Subcutaneous adipose tissue (tissue), 4 donors: ENCODE measurements around the gene DDN. TPM values are rescaled to one million over a fixed set of nuclear protein-coding genes. Genes with fewer than 3 reads are reported as not detected.

ENCODE experiments used
- total RNA-seq, 4 donors: library from RNA; depleted of rRNA; stranded (reverse); fragments of >200 nt; gene quantifications; one replicate each; pipeline ENCODE4 v1.1.0, GENCODE V29; 2016
- TF ChIP-seq, protein P1 (sequence below): fragments of 450-650 bp; IDR thresholded peaks from one replicate; pipeline ENCODE4 v1.5.1; 2016; ENCODE audit warnings: low read depth, mild to moderate bottlenecking, control low read depth, antibody characterized with exemption, moderate library complexity

The DDN gene
- total RNA-seq, 4 donors from 2014 or later, result not detected

DNA sequence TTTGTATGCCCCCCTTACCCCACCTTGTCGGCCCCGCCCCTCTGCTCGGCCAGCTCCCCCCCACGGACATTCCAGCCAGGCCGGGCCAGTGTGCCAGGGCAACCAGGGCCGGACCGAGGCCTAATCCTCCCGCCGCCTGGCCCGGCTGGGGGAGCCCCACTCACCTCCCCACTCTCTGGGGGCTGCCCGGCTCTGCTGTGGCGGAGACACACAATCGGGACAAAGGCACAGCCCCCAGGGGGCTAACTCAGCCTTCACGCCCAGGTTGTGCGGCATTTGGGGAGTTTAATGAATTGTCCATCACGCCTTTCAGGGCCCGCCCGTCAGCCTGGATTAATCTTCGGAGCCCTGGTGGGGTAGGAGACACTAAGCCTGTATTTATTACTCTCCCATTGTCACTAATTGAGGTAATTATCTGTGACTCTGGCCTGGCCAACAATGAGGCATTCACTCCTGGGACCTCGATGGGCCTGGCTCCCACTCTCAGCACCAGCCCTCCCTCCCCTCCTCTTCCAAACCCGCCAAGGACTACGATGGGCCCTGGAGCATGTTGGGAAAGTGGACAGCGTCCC is 12.4 kb downstream of the DDN start:
- TF ChIP-seq, protein P1, sequence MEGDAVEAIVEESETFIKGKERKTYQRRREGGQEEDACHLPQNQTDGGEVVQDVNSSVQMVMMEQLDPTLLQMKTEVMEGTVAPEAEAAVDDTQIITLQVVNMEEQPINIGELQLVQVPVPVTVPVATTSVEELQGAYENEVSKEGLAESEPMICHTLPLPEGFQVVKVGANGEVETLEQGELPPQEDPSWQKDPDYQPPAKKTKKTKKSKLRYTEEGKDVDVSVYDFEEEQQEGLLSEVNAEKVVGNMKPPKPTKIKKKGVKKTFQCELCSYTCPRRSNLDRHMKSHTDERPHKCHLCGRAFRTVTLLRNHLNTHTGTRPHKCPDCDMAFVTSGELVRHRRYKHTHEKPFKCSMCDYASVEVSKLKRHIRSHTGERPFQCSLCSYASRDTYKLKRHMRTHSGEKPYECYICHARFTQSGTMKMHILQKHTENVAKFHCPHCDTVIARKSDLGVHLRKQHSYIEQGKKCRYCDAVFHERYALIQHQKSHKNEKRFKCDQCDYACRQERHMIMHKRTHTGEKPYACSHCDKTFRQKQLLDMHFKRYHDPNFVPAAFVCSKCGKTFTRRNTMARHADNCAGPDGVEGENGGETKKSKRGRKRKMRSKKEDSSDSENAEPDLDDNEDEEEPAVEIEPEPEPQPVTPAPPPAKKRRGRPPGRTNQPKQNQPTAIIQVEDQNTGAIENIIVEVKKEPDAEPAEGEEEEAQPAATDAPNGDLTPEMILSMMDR, result no peak

DNA sequence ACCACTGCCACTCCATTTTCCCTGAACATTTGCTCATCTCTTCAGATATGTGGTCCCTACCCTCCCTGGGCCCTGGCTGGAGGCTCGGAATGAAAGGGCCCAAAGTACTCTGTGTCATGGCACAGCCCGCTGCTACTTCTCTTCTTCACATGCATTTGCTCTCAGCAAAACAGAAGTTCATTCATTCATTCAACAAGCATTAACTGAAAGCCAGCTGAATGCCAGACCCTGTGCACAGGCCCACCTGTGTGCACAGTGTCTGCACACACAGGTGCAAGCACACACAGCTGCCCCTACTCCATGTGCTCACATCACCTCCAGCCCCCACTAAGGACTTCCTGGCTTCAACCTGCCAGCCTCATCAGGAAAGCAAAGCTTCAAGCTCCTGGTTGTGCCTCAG is 13.3 kb downstream of the DDN start:
- TF ChIP-seq, protein P1, result no peak

DNA sequence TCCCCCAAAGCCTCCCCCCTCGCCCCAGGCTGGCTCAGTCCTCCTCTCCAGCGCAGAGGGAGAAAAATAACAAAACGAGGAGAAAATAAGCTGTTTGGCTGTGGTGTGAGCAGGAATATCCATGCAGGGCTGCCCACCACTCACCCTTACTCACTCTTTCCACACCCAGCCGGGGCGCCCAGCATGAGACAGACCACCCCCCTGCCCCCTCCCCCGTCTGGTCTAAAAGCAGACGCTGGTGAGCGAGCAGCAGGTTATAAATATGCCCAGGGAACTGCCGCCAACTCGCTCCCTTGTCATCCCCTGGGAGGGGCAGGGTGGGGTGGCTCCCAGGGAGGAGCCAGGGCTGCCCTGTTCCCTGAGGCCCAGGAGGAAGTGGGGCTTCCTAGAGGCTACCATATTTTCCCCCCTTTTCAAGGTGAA is 13.7 kb downstream of the DDN start:
- TF ChIP-seq, protein P1, result no peak

DNA sequence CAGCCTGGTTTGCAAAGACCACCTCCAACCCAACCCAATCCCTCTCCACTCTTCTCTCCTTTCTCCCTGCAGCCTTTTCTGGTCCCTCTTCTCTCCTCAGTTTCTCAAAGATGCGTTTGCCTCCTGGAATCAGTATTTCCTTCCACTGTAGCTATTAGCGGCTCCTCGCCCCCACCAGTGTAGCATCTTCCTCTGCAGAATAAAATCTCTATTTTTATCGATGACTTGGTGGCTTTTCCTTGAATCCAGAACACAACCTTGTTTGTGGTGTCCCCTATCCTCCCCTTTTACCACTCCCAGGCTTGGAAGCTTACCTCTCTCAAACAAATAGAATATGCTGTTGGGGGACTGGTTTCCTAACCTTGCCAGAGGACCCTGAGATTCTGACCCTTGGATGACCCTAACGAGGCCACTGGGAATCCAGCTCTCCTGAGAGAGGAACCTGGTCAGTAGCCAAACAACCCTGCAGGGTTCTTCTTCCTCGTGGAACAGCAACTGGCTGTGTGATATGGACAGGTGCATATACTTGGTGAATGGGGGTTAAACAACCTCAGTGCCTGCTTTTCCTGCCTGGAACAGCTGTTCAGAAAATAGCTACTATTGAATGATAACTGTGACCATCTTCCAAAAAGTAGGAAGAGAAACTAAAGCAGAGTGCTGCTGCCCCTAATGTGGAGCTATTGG is 16.6 kb downstream of the DDN start:
- TF ChIP-seq, protein P1, result no peak

DNA sequence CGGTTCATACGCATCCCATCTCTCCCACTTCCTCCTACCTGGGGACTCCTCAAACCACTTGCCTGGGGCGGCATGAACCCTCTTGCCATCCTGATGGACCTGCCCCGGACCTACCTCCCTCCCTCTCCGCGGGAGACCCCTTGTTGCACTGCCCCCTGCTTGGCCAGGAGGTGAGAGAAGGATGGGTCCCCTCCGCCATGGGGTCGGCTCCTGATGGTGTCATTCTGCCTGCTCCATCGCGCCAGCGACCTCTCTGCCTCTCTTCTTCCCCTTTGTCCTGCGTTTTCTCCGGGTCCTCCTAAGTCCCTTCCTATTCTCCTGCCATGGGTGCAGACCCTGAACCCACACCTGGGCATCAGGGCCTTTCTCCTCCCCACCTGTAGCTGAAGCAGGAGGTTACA is 17.4 kb downstream of the DDN start:
- TF ChIP-seq, protein P1, result no peak

DNA sequence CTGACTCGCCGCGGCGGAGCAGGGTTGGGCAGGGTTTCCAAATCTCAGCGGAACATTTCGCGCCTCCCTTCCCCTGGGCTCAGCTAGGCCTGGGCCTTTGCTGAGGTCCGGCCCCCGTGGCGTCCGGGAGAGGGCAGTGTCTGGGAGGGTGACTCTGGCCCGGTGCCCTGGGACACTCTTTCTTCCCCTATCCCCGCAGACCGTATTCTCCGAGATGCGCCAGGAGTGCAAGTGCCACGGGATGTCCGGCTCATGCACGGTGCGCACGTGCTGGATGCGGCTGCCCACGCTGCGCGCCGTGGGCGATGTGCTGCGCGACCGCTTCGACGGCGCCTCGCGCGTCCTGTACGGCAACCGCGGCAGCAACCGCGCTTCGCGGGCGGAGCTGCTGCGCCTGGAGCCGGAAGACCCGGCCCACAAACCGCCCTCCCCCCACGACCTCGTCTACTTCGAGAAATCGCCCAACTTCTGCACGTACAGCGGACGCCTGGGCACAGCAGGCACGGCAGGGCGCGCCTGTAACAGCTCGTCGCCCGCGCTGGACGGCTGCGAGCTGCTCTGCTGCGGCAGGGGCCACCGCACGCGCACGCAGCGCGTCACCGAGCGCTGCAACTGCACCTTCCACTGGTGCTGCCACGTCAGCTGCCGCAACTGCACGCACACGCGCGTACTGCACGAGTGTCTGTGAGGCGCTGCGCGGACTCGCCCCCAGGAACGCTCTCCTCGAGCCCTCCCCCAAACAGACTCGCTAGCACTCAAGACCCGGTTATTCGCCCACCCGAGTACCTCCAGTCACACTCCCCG is 18.0 kb downstream of the DDN start:
- TF ChIP-seq, protein P1, result no peak

DNA sequence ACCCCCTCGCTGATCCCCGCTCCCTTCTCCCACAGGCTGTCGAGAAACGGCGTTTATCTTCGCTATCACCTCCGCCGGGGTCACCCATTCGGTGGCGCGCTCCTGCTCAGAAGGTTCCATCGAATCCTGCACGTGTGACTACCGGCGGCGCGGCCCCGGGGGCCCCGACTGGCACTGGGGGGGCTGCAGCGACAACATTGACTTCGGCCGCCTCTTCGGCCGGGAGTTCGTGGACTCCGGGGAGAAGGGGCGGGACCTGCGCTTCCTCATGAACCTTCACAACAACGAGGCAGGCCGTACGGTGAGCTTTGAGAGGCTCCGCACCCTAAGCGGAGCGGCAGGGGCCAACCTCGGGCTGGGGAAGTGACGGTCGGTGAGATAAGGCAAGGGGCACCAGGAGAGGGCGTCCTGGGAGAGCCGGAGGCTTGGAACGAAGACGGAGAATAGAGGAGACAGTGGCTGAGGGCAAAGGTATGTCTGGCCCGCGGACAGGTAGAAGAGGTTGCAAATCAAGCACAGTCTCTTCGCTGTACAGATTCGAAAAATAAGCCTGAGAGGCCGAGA is 18.7 kb downstream of the DDN start:
- TF ChIP-seq, protein P1, result no peak
